22Rv1 (cell line): ENCODE results near the gene LSM7.

ENCODE experiments used
- ZFX ChIP-seq: fragments of 450-650 bp; IDR thresholded peaks from 2 replicates; pipeline ENCODE4 v1.6.1; 2017; ENCODE audit warnings: antibody characterized with exemption, borderline replicate concordance
- TF ChIP-seq, protein P1 (sequence below): fragments of 450-650 bp; IDR thresholded peaks from 2 replicates; pipeline ENCODE4 v1.5.1; 2017; ENCODE audit warnings: mild to moderate bottlenecking

DNA sequence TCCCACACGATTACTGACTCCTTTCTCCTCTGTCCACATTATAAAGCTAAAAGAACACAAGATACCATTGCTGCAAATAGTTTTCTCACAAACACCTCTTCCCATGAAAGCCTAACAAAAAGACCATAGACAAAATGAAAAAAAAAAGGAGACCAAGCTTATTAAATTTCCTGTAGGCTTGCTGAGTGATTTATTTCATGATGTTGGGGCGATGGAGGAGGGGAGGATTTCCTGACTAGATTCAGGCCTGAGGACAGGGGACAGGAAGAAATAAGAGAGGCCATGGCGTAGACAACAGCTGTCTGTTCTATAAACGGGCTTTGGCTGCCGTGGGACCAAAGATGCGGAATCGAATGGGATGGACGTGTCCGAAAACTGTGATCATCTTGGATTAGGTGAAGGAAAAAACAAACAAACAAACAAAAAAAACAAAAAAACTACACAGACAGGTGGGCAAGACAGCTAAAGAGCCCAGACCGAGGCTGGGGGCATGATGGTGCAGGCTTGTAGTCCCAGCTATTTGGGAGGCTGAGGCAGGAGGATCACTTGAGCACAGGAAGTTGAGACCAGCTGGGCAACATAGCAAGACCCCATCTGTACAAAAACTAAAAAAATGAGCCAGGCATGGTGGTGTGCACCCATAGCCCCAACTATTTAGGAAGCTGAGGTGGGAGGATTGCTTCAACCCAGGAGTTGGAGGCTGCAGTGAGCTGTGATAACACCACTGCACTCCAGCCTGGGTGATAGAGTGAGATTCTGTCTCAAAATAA, 37.0 kb upstream of the LSM7 start:
- TF ChIP-seq, protein P1, sequence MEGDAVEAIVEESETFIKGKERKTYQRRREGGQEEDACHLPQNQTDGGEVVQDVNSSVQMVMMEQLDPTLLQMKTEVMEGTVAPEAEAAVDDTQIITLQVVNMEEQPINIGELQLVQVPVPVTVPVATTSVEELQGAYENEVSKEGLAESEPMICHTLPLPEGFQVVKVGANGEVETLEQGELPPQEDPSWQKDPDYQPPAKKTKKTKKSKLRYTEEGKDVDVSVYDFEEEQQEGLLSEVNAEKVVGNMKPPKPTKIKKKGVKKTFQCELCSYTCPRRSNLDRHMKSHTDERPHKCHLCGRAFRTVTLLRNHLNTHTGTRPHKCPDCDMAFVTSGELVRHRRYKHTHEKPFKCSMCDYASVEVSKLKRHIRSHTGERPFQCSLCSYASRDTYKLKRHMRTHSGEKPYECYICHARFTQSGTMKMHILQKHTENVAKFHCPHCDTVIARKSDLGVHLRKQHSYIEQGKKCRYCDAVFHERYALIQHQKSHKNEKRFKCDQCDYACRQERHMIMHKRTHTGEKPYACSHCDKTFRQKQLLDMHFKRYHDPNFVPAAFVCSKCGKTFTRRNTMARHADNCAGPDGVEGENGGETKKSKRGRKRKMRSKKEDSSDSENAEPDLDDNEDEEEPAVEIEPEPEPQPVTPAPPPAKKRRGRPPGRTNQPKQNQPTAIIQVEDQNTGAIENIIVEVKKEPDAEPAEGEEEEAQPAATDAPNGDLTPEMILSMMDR: no peak
- TF ChIP-seq ZFX: no peak
